Measurements from ENCODE around the gene FGD5.

The FGD5 gene

DNA sequence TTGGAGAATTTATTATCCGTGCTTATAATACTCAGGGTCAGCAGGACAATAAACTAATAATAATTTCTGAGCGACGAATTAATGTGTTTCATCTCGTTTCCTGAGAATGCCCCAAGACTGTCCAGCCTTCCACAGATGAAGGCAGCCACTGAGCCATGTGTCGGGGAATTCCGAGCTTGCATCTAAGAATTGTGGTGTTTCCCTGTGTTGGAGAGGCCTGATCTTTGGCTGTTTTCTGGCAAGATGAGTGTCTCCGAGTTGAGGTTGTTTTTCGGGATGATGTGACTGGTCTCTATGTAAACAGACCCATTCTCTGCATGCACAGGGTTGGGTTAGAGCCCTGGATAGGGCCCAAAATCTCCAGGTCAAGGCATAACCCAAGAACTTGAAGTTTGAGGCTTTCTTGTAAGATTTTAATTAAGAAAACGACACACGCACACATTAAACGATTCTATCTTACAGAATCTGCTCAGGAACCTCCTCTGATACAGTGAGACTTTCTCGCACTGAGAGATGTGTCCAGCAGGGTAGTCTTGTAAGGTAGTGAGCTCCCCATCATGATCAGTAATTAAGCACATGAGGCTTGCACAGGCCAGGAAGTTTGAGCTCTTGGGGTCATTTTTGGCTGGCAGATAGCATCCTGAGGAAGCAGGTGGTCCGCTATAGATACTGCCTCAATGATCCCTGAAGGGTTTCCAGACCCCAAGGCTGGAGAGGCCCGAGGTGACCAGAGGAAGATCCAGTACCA, 14.4 kb downstream of the FGD5 start:
- no peak for DNase-seq

DNA sequence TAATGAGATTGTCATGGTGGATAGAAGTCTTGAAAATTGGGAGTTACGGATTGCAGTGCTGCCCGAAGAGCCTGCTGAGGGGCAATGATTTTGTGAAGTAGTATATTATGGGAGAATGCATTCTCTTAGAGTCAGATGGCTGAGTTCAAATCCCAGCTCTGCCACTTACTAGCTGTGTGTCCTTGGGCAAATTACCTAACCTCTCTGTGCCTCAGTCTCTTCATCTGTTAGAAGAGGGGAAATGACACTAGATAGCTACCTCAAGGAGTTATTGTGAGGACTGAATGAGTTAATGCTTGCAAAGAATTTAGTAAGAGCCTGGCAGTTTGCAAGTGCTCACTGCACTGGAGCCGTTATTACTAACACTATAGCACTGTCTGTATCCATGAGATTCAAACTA, 15.4 kb downstream of the FGD5 start:
- no peak for DNase-seq

DNA sequence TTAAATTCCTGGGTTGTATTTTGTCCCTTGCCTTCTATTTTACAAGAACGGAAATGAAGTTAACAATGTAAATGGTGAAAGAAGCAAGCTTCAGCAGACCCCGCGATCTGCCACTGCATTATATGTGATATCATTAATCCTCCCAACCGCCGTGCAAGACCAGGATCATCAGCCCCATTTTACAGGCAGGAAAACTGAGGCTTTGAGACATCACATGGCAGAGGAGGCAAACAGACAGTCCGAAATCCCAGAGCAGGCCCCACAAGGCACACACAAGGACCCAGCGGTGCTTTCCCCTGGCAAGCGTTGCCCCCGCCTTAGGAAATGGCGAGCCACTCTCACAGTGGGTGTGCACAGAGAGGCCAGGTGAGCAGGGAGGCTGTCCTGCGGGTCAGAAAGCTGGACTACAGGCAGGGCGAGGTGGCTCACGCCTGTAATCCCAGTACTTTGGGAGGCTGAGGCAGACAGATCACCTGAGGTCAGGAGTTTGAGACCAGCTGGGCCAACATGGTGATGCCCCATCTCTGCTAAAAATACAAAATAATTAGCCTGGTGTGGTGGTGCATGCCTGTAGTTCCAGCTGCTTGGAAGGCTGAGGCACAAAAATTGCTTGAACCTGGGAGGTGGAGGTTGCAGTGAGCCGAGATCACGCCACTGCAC, 16.2 kb downstream of the FGD5 start:
- no peak for DNase-seq

DNA sequence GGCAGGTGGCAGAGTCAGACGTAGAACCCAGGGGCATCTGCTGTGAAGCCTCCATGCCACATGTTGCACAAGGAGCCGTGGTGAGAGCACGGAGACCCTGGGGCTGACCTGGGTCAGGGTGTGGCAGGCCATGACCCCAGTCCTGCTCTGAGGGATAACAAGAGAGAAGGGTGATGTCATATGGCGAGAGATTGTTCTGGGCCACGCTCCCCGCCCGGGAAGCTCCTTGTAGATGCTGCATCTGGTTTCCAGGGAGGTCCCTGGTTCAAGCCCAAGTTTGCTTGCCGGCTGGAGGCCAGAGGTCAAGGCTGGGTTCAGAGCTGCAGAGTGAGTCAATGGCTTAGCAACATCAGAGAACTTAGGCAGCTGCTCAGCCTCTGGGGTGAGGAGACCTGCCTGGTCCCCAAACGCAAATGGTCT, 17.3 kb downstream of the FGD5 start:
- no peak for DNase-seq

DNA sequence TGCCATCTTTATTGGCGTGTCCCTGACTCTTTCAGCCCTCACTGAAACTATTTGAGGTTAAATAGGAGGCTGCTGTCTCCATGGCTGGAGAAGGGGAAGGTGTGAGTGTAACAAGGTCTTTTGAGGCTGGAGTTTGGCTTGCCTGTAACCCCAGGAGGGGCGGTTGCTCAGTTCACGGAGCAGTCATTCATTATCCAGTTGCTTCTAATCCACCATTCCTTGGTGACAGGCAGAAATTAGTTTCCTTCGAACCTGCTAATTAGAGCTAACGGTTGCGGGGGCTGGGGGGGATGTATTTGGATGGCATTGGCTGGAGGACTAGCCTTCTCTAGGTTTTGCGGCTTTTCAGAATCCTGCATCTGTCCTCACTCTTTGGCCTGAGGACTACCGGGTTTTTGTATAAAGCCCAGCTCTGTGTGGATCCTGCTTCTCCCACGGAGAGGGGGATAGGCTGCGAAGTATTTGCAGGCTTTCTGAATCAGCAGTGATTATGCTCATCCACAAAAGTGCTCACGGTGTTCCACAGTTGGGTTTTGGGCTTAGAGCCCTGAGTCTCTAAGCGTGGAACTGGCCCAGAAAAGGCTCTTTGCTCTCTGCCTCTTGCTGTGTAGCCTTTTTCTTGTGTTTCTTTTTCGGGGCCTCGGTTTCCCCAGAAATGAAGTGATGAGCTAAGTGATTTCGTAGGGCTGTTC, 18.6 kb downstream of the FGD5 start:
- no peak for DNase-seq

DNA sequence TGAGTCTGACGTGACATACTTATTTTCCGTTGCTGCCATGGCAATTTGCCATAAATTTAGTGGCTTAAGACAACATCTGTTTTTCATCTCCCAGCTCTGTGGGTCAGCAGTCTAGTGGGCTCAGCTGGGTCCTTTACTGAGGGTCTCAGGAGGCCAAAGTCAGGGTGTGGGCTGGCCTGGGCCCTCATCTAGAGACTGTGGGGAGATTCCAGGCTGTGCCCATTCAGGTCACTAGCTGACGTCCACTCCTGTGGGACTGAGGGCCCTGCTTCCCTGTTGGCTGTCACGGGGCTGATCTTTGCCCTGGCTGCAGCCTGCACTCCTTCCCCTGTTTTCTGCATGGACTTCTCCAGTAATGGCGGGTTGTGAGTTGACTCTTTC, 19.1 kb downstream of the FGD5 start:
- no peak for DNase-seq

DNA sequence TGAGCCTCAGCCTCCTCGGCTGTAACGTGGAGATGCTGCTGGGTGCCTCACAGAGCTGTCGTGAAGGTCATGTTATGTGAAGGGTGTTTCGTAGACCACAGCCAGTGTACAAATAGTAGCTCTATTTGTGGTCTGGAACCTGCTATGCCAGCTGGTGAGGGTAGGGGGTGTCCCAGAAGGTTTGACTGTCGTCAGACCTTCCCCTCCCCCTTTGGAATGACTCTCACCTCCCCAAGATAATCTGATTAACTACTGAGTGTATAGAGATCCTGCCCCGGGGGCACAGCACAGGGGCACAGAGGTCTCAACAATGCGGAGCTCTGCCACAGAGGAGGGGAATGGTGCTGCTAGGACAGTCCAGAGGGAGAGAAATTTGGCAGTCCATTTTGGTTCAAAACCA, 20.5 kb downstream of the FGD5 start:
- DNase-seq = no peak

DNA sequence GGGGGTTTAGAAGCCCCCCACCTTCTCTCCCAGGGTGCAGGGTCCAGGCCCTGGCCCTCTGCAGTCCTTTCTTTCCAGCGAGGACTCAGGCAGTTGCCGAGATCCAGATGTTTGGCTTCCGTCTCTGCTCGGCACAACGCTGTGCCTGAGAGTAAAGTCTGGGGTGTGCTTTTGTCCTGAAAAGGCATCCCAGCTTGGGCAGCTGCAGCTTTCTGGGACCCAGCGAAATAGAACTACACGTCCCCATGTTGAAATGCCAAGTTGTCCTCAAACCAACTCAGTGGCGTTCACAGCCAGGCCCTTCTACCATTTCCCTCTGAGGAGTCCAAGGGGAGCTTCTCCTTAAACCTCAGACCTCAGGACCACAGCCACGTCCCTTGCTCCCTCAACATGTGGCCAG, 23.1 kb downstream of the FGD5 start:
- DNase-seq = no peak

DNA sequence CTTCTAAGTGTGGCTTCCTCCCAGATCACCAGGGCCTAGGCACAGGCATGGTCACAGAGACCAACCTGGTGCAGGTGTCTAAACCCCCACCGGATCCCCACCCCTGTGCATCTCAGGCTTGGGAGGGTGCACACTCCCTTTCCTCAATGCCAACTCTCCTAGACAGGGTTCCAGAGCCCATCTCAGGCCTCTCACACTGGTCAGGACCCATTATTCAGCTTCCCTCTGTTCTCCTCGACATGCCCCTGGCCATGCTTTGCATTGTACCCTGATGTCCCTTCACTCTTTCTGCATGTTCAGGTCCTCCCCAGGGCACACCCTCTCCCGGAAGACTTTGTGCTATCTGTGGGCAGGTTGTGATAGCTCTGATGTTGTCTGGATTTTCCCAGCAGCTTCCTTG, 23.5 kb downstream of the FGD5 start:
- DNase-seq = no peak

DNA sequence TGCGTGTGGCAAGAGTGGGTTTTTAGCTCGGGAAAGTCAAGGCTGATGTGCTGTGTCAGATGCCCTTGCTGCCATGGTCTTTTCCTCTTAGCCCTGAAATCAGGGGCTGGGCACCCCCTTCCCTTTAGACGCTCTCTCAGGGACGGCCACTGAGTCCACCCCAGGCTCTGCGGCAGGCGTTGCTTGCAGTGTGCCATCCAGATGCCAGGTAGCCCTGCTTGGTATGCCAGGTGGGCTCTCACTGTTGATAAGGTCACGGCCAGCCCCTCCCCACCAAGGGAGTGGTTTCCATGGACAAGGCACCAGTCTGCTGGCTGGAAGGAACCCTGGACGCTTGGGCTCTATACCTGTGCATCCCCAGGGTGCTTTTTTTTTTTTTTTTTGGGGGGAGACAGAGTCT, 24.6 kb downstream of the FGD5 start:
- no peak for DNase-seq

DNA sequence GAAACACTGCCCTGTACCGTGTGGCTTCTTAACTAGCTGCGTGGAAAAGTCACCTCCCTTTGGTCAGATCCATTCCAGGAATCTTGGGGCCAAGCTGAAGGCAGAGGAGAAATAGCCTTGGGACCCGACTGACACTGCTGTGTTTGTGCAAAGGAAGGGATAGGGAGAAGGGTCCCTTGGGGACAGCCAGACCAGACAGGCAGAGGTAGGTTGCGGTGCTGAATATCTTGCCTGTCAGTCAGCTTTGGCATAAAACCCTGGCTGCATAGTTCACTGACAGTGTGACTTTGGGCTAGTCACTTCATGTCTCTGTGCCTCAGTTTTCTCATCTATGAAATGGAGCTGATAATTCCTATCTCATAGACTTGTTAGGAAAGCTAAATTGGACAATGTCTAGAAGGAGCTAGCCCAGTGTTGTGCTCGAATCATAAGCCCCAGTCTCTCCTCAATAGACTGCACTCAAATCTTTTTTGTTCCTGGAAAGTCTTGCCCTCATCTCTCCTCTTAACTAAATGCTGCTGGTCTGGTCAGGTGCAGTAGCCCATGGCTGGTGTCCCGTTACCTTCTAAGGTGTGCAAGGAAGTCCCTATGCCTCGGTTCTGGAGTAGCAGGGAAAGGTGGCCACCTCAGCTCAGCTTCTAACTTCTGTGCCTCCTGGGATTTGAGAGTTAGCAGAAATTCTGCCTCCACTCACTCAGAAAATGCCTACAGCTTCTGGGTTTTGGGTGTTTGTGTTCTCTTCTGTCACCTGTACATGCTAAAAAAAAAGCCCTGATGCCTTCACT, 25.8 kb downstream of the FGD5 start:
- no peak for DNase-seq

DNA sequence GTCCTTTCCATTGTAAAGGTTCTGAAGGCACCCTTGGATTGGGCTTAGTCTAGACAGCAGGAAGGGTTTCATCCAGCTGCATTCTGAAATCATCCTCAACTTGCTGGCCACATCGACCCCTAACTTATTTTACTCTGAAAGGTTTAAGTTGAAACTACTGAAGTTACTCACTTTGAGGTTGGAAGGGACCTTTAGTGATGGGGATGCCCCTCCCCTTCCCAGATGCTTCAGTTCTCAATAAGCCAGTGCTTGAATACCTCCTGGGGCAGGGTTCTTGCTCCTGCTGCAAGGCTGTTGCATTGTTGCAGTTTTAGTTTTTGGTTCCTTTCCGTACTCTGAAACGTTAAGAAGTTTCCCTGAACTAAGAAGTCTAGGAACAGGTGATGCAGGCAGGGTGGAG, 26.4 kb downstream of the FGD5 start:
- no peak for DNase-seq

DNA sequence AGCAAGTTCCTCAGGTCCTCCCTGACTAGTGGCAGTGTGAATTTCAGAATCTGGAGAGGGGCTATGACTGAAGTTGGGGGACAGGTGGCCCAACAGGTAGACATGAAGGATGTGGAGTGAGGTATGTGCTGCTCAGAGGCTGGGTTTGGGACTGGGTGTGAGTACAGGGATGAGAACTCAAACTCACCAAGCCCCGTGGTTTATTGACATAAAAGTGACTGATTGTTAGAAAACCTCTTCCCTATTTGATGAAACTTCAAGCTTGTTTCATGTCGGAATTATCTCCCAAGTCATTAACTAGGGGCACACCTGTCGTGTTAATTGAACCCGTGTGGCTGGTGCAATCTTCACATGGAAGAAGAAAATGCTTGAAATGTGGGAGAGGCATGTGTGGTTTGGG, 27.1 kb downstream of the FGD5 start:
- no peak for DNase-seq

DNA sequence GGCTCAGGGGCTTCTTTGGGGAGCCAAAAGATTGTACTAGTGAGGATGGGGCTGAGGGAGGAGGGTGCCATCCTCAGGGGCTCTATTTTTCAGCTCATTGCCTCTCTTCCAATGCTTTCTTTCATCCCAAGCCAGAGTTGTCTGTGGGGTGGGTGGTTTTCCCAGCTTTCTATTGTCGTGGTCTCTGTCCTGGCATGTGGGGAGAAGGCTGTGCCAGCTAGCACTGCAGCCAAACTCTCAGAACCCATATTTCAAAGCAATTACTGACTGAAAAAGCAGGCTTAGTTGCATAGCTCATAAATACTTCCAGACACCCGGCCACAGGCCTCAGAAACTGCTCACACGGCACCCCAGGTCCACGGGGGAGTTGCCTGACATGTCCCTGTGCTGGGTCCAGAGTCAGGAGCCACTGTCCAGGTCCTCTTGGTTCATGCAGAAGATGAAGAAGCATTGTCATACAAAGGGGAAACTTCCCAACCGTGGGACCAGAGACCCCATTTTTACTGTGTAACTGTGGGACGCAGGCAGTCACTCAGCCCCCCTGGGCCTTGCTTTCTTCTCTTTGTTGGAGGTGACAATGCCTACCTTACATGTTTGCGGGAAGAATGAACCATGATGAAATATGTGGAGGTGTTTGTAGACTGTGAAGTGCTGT, 27.6 kb downstream of the FGD5 start:
- no peak for DNase-seq

DNA sequence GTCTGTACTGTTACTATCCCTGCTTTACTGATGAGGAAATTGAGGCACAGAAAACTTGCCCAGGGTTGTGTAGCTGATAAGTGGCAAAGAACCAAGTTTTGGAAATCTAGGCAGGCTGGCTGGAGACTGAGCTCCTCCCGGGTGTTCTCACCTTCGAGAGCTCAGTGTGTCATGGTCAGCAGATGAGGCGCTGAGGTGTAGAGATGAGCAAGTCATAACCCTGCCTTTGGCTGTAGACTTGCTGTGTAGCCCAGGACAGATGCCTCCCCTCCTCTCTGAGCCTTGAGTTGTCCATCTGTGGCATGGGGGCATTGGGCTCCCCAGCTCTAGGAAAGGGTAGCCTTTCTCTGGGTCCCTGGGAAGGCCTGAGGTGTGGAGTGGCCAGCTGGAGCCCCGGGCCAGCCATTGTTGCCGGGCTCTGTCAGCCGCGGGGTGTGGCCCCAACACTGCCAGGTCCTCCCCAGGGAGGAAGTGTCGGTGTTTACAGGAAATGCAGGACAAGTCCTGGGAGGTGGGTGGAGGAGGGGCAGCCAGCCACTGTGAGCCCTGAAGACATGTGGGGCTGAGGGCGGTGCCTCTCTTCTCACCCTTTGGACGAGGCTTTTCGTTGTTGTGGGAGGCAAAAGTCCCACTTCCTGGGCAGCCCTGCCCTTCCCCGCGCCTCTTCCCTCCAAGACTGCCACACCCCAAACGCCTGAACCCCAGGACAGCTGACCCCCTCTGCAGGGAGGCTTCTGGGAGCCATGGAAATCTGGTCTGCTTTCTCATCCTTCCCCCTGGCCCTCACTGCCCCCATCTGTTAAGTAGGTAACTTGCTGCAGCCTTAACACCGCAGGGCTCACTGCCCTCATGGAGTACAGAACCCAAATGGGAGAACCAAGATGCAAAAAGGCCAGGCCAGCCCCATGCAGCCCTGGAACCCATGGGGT, 29.1 kb downstream of the FGD5 start:
- no peak for DNase-seq

DNA sequence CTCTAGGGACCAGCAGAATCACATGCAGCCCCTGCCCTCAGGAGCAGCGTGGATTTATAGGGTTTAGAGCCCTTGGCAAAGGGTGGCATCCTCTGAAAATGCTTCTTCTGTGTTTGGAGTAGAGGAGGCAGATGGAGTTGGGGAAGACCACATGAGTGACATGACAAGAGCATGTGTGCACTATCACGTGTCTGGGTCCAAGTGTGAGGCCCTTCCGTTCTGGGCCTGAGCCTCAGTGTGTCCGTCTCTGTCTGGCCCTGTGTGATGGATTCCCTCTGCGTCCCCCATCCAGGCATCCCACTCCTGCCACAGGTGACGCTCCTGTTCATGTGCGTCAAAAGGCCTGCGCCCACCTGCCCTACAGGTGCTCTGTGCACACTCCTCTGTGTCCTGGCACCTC, 30.1 kb downstream of the FGD5 start:
- no peak for DNase-seq

DNA sequence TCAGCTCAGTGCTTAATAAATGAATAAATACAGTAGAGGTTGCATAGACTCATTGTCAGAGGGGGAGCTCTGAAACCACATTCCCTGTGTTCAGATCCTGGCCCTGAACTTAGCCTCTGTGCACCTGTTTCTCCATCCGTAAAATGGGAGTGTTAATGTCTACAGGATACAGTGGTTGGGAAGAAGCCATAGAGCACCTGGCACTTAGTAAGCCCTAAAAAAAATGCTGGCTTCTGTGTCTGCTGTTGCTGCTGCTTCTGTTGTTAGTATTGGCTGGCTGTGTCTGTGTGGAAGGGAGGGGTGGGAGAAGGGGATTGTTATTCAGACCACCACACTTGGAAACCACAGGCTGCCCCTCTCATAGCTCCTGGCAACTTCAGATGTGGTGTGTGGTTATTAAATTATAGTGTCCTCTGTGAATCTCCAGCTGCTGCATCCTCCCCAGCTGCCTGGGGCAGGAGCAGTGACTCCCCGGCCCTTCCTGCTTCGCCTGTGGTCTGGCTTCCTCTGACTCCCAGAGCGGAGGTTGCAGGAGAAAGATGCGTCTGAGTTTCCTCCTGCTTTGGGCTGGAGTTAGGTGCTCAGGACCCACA, 31.0 kb downstream of the FGD5 start:
- no peak for DNase-seq

DNA sequence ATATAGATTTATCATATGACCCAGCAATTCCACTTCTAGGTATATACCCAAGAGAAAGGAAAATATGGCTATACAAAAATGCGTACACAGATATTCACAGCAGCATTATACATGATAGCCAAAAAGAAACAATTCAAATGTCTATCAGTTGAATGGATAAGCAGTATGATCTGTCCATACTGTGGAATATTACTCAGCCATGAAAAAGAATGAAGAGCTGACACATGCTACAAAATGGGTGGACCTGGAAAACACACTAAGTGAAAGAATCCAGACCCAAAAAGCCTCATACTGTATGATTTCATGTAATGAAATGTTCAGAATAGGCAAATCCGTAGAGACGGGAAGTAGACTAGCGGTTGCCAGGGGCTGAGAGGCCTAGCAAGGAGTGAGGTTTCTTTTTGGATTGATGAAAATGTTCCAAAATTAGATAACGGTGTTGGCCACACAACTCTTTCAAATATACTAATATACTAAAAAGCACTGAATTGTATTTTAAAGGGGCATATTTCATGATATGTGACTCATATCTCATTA, 33.4 kb downstream of the FGD5 start:
- no peak for DNase-seq

DNA sequence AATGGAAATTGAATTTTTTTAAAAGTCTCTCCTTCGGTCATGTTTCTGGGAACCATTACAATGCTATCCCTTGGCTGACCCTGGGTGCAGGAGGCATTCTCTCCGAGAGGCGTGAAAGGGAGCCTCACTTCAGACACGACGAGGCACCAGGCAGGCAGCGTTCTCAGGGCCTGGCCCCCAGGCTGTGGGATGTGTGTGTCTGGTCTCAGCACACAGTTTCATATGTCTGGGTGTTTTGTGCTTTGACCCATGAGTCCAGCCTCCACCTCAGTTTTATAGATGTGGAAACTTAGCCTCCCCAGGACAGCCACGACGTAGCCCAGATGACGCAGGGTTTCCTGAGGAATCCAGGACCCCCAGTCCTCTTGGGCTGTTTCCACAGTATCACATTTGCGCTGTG, 34.0 kb downstream of the FGD5 start:
- DNase-seq = no peak

DNA sequence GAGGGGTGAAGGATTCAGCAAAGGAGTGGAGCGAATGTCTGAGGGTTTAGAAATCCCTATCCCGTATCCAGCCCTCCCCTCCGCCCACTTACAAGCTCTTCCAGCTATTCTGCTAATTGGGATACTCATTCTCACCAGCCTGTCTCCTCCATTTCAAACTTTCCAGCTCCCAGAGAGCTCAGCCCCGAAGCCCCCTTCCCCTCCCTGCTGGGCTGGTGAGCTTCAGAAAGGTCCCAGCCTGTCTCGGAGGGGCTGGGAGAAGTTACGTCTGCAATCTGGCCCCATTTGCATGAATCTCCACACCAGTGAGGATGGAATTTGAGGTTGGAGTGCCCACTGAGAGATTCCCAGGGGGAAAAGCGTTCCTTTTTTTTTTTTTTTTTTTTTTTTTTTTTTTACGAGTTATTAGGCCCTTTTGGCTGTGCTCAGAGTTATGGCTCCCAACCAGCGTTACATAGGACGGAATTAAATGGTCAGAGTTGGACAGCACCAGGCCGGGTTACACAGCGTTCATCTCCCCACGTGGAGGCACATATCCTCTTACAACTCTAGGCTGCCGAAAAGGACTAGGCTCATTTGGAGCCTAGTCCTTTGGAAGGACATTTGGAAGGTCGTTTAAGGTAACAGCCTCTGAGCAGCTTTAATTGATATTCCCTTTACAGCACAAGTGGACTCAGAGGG, 34.6 kb downstream of the FGD5 start:
- no peak for DNase-seq

DNA sequence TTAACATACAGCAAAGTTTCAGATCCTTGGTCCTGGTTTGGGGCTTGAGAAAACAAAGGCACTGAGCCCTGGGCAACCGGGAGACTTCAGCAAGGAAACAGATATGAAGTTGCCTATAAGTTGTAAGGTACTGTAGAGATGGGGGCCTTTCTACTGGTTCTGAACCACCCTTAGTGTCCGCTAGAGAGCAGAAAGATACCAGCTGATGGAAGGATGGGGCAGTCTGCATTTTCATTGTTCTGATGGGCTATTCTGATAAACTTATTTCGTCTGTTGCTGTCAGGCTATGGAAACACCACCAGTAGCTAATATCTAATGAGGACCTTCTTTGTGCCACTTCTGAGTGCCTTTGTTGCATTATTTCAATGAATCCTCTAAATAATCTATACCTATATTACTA, 38.7 kb downstream of the FGD5 start:
- no peak for DNase-seq
